Measurements from ENCODE around the gene ARID1B.
A peak's percentile ranks its signal among the peaks of the same experiment; 100 is the strongest.

The ARID1B gene

DNA sequence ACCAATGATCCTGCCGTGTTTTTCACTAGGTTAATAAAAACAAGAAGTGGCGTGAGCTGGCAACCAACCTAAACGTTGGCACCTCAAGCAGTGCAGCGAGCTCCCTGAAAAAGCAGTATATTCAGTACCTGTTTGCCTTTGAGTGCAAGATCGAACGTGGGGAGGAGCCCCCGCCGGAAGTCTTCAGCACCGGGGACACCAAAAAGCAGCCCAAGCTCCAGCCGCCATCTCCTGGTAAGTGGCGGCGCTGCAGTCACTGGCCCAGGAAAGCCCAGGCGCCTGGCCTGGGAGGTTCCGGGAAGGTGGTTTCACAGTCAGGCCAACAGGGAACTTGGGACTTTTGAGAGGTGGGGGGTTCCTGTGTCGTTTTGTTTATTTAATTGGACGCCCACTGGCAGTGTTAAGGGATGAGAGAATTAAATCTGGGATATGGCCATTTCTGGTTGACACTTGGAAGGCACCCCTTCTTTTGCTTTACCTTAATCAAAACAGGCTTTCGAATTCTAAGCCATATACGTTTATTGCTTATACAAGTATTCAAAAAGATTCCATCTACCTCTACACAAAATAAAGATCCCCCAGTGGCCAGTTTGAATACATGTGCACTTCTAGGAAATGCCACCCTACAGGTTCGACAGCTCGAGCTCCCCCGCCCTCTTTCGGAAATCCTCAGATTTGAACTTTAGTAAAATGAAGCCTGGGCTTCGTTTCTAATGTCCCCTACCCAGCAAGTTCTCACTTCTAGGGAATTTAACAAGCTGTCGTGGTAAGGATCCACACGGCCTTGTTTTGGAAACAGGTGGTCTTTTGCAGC is 407.2 kb downstream of the ARID1B start:
- no peaks in the 10 kb centered on the region for H3K27me3 Mint-ChIP-seq
- H3K4me1 Mint-ChIP-seq (ENCODE audit: low read depth) = peaks cover 12% of the 10 kb centered on the region
- peaks cover 8% of the 10 kb centered on the region for H3K36me3 Mint-ChIP-seq
- no peaks in the 10 kb centered on the region for H3K9me3 Mint-ChIP-seq (ENCODE audit: low read depth)
- no peak overlapping the region for H3K27ac Mint-ChIP-seq
- no peak overlapping the region for H3K4me3 Mint-ChIP-seq

DNA sequence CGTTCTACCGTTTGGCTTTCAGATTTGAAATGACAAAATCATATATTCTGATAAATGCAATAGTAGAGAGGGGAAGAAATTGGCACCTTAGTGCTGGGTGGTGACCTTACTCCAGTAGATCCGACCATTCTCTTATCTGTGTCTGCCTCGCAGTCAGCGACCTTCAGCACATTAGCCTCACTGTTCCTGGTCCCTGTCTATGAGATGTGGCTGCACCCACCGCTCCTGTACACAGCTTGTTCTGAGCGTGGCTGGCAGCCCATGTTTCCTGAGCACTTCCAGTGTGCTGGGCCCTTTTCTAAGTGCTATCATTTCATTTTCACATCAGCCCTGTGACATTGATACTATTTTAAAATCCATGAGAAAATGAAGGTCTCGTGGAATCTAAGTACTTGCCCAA is 408.0 kb downstream of the ARID1B start:
- Mint-ChIP-seq H3K9me3 (ENCODE audit: low read depth) (no peaks in the 10 kb centered on the region), H3K27me3 (no peaks in the 10 kb centered on the region), H3K27ac (no peak overlapping the region), H3K36me3 (peaks cover 8% of the 10 kb centered on the region), H3K4me3 (no peak overlapping the region), H3K4me1 (ENCODE audit: low read depth) (peaks cover 12% of the 10 kb centered on the region)

DNA sequence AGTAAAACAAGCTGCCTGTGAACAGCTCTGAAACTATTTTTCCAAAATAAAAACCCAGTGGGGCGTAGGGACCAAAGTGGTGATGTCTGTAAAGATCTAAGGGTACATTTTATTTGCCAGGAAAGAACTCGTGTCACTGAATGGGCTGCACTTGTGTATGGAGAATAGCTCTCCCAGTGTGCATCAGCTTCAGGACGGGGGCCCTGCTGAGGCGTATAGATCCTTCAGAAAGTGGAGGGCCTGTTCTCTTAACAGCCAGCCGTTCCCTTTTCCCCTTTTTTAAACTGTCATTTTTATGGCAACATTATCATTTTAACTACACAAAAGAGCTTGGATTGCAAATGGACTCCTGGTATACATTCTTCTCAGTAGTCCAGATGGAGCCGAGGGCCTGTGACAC is 408.8 kb downstream of the ARID1B start:
- H3K9me3 Mint-ChIP-seq (ENCODE audit: low read depth) = no peaks in the 10 kb centered on the region
- no peak overlapping the region for H3K27ac Mint-ChIP-seq
- H3K27me3 Mint-ChIP-seq = no peaks in the 10 kb centered on the region
- H3K36me3 Mint-ChIP-seq = peaks cover 15% of the 10 kb centered on the region
- H3K4me1 Mint-ChIP-seq (ENCODE audit: low read depth) = peaks cover 12% of the 10 kb centered on the region
- no peak overlapping the region for H3K4me3 Mint-ChIP-seq

DNA sequence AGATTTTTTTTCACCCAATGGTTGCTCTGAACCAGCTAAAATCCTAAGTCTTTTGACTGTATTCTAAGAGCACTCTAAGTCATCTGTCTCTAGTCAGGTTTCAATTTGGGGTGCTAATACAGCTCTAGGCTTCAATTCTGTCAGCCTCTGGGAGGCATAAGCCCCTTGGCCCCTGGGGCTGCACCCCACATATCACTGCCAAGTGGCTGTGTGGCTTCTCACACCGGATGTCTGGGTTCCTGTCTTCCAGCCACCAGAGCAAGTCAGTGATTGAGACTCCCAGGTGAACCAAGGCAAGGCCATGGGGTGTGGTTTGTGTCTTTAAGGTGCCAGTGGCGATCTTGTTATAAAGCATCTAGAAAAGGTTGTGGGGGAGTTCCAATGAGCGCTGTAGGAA is 409.6 kb downstream of the ARID1B start:
- Mint-ChIP-seq H3K27me3 (no peaks in the 10 kb centered on the region), H3K36me3 (peaks cover 20% of the 10 kb centered on the region), H3K27ac (no peak overlapping the region), H3K4me3 (no peak overlapping the region), H3K4me1 (ENCODE audit: low read depth) (peaks cover 12% of the 10 kb centered on the region), H3K9me3 (ENCODE audit: low read depth) (no peaks in the 10 kb centered on the region)

DNA sequence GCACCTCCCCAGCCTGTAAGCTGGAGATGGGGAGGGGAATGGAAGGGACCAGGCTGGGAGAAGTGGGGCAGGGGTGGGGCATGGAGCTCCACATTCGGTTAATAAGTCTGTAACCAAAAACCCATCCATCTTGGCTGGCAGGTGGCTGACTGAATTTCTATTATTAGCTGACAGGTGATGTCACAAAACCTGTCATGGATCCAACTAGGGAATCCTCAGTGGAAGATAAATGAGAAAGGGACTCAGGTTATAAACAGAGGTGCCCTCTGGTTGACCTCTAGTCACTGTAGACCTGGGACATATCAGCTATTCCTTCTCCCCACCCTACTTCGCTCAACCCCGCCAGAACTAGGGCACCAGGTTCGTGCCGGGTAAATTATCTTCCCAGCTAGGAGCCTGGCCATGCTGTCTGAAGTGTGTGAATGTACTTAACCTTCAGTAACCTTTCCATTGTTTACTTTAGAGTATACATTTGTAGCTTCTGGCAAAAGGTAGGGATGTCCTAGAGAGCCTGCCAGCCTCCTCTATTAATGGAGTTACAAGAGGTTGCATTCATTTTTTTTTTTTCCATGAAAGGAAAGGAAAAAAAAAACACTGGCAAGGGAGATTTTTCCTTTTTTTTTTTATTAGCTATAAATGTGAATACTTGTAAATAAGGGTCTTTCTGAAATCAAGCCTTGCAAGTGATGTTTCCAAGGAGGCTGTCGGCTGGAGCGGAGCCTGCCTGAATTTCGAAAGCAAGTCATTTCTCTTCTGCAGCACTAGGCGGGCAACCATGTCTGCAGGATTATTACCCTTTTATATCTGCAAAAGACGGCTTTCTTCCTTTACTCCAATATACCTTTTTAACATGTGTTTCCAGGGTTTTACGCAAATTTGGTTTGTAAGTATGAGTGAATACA is 410.3 kb downstream of the ARID1B start:
- H3K36me3 Mint-ChIP-seq = peaks cover 20% of the 10 kb centered on the region
- no peak overlapping the region for H3K4me3 Mint-ChIP-seq
- H3K4me1 Mint-ChIP-seq (ENCODE audit: low read depth) = peaks cover 12% of the 10 kb centered on the region
- H3K27ac Mint-ChIP-seq = no peak overlapping the region
- H3K27me3 Mint-ChIP-seq = no peaks in the 10 kb centered on the region
- H3K9me3 Mint-ChIP-seq (ENCODE audit: low read depth) = no peaks in the 10 kb centered on the region

DNA sequence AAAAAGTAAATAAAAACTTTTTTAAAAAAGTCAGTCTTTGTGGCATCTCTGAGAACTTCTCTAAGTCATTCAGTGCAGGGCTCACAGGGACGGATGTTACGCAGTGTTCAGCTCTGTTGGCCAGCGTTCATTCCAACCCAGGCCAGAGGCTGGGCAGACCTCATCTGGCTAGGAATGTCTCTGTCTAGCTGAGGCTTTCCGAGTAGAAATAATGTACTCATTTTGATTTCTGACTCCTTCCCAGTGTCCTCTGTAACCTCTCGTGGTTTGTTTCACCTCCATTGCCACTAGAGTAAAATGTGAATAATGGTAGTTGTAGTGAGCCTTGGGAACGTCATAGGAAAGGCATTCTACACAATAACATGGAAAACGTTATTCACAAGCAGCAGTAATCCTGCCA is 411.0 kb downstream of the ARID1B start:
- Mint-ChIP-seq H3K27me3 (no peaks in the 10 kb centered on the region), H3K27ac (no peak overlapping the region), H3K4me1 (ENCODE audit: low read depth) (peaks cover 12% of the 10 kb centered on the region), H3K36me3 (peaks cover 18% of the 10 kb centered on the region), H3K9me3 (ENCODE audit: low read depth) (no peaks in the 10 kb centered on the region), H3K4me3 (no peak overlapping the region)

DNA sequence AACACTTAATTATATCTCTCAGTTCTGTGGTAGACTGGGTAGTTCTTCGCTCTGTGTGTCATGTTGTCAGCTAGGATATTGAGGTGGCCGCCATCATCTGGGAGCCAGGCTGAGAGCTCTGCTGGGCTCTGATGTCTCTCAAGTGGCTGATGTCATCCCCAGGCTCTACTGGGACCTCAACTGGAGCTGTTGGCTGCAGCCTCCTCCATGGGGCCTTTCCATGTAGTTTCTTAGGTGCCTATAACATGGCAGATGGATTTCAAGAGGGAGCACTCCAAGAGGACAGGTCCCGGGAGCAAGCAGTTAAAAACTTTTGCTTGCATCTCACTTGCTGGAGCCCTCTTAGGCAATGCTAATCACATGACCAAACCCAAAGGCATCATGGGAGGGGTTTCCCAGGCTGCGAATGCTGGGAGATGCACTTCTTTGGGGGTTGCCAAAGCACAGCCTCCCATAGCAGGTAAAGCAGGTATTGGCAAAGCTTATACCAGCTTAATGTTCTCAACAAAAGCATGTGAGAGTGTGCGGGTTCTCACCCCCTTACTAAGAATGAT is 416.3 kb downstream of the ARID1B start:
- Mint-ChIP-seq H3K4me1 (ENCODE audit: low read depth) (peaks cover 11% of the 10 kb centered on the region), H3K36me3 (peaks cover 12% of the 10 kb centered on the region), H3K27me3 (no peaks in the 10 kb centered on the region), H3K4me3 (no peak overlapping the region), H3K27ac (no peak overlapping the region), H3K9me3 (ENCODE audit: low read depth) (no peaks in the 10 kb centered on the region)

DNA sequence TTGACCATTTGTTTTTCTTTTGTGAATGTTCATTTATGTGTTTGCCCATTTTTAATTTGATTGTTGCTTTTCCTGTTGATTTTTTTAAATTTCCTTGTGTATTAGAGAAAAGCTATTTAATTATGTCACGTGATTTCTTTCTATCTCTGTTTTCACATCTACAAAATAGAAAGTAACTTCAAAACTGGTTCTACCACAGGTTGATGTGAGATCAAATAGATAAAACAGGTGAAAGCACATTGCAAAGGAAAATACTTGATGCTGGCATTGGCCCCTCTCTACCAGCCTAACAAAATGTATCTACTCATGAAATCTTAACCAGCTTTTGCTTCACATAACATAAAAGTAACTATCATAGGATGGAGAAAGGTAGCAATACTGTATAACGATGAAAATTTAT is 416.9 kb downstream of the ARID1B start:
- H3K9me3 Mint-ChIP-seq (ENCODE audit: low read depth) = no peaks in the 10 kb centered on the region
- no peak overlapping the region for H3K4me3 Mint-ChIP-seq
- peaks cover 12% of the 10 kb centered on the region for H3K36me3 Mint-ChIP-seq
- peak overlapping the region; percentile 58 for H3K27ac Mint-ChIP-seq
- H3K27me3 Mint-ChIP-seq = no peaks in the 10 kb centered on the region
- peaks cover 11% of the 10 kb centered on the region for H3K4me1 Mint-ChIP-seq (ENCODE audit: low read depth)

DNA sequence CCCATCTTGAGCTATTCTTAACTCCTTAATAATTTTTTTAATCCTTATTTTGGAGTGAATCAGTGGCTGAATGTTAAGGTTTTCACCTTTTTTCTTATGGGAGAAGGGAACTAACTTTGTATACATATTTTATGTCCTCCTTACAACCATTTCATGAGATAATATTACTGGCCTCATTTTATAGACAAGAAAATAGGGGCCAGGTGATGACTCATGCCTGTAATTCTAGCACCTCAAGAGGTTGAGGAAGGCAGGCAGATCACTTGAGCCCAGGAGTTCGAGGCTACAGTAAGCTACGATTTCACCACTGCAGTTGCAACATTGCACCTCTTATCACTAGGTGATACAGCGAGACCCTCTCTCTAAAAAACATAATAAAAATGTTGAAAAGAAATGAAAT is 417.5 kb downstream of the ARID1B start:
- H3K36me3 Mint-ChIP-seq = peaks cover 12% of the 10 kb centered on the region
- H3K27ac Mint-ChIP-seq = peak overlapping the region; percentile 28
- H3K4me3 Mint-ChIP-seq = no peak overlapping the region
- H3K4me1 Mint-ChIP-seq (ENCODE audit: low read depth) = peaks cover 11% of the 10 kb centered on the region
- H3K27me3 Mint-ChIP-seq = no peaks in the 10 kb centered on the region
- H3K9me3 Mint-ChIP-seq (ENCODE audit: low read depth) = no peaks in the 10 kb centered on the region

DNA sequence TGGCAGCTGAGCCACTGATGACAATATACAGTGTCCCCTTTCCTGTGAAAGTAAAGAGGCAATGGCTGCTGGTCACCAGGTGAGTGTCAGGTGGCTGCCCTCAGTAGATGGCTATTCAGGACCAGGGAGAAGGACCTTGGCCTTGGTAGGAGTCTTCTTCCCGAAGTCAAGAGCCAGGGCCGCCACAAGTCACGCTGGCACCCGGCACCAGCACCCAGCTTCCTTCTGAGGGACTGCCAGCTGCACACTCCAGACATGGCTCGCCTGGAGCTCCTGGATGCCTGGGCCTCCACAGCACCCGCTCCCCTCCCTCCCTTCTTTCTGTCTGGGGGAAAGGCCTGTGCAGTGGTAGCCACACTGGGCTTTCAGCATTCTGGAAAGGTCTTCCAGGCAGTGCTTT is 419.2 kb downstream of the ARID1B start:
- peaks cover 1% of the 10 kb centered on the region for H3K36me3 Mint-ChIP-seq
- no peak overlapping the region for H3K27ac Mint-ChIP-seq
- H3K9me3 Mint-ChIP-seq (ENCODE audit: low read depth) = no peaks in the 10 kb centered on the region
- no peaks in the 10 kb centered on the region for H3K27me3 Mint-ChIP-seq
- H3K4me1 Mint-ChIP-seq (ENCODE audit: low read depth) = peaks cover 11% of the 10 kb centered on the region
- no peak overlapping the region for H3K4me3 Mint-ChIP-seq

DNA sequence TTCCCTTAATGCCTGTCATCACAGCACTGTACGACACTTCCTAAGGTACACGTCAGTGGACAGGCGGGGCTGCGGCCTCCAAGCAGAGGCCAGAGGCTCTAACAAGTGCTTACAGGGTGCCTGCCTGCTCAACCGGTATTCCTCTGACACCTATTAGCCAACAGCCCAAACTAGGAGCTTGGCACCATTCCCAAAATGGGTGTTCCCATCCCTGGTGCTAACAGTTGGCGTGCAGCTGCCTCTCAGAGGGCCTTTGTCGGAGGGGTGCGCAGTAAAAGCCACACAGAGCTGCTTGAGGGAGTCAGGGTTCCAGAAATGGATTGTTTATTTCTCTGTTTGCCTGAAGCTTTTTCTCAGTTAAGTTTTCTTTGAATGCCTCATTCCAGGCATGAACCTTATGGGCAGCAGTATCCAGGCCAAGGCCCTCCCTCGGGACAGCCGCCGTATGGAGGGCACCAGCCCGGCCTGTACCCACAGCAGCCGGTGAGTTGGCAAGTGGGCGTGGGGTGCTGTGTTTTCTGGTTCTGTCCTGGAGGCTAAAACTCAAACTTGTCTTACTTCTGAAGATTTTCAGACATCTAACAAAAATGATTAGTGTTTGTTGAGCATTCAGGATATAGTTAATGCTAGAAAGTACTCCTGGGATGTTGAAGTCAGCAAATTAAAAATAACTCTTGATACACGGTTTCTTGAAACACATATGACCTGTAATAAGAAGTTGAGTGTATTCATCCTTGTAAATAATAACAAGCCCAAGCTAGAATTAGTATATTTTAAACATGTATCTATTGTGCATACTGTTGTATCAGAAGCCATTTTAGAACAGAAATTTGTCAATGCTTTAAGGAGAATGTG is 421.5 kb downstream of the ARID1B start:
- peaks cover 6% of the 10 kb centered on the region for H3K4me1 Mint-ChIP-seq (ENCODE audit: low read depth)
- peaks cover under 1% of the 10 kb centered on the region for H3K36me3 Mint-ChIP-seq
- no peak overlapping the region for H3K4me3 Mint-ChIP-seq
- H3K27ac Mint-ChIP-seq = no peak overlapping the region
- no peaks in the 10 kb centered on the region for H3K27me3 Mint-ChIP-seq
- no peaks in the 10 kb centered on the region for H3K9me3 Mint-ChIP-seq (ENCODE audit: low read depth)

DNA sequence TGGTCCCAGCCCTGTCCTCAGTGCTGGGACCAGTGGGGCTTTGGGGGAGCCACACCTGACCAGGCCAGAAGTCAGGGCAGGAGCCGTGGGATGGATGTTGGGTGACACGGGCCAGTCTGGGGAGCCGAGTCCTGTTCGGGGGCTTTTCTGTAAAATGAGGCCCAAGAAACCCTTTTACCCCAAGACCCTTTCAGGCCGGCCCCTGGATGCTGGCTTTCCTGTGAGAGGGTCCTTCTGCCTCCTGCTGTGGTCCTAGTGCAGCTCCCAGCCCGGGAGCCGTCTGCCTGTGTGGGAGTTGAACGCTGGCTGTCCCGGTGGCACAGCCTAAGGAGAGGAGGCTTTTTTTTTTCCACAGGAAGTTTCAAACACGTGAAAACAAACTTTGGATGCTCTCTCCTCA is 422.9 kb downstream of the ARID1B start:
- H3K9me3 Mint-ChIP-seq (ENCODE audit: low read depth) = no peaks in the 10 kb centered on the region
- H3K4me3 Mint-ChIP-seq = no peak overlapping the region
- no peak overlapping the region for H3K27ac Mint-ChIP-seq
- H3K4me1 Mint-ChIP-seq (ENCODE audit: low read depth) = no peaks in the 10 kb centered on the region
- no peaks in the 10 kb centered on the region for H3K27me3 Mint-ChIP-seq
- peaks cover 5% of the 10 kb centered on the region for H3K36me3 Mint-ChIP-seq

DNA sequence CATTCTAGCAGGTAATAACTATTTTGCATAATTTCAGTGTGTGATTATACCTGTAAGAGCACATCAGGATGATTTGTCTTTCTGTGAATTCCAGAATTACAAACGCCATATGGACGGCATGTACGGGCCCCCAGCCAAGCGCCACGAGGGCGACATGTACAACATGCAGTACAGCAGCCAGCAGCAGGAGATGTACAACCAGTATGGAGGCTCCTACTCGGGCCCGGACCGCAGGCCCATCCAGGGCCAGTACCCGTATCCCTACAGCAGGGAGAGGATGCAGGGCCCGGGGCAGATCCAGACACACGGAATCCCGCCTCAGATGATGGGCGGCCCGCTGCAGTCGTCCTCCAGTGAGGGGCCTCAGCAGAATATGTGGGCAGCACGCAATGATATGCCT is 423.4 kb downstream of the ARID1B start:
- no peak overlapping the region for H3K4me3 Mint-ChIP-seq
- no peaks in the 10 kb centered on the region for H3K9me3 Mint-ChIP-seq (ENCODE audit: low read depth)
- no peaks in the 10 kb centered on the region for H3K4me1 Mint-ChIP-seq (ENCODE audit: low read depth)
- no peaks in the 10 kb centered on the region for H3K27me3 Mint-ChIP-seq
- peaks cover 5% of the 10 kb centered on the region for H3K36me3 Mint-ChIP-seq
- no peak overlapping the region for H3K27ac Mint-ChIP-seq

DNA sequence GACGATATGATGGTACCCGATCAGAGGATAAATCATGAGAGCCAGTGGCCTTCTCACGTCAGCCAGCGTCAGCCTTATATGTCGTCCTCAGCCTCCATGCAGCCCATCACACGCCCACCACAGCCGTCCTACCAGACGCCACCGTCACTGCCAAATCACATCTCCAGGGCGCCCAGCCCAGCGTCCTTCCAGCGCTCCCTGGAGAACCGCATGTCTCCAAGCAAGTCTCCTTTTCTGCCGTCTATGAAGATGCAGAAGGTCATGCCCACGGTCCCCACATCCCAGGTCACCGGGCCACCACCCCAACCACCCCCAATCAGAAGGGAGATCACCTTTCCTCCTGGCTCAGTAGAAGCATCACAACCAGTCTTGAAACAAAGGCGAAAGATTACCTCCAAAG is 423.9 kb downstream of the ARID1B start:
- H3K27me3 Mint-ChIP-seq = no peaks in the 10 kb centered on the region
- no peaks in the 10 kb centered on the region for H3K4me1 Mint-ChIP-seq (ENCODE audit: low read depth)
- no peak overlapping the region for H3K27ac Mint-ChIP-seq
- H3K4me3 Mint-ChIP-seq = no peak overlapping the region
- peaks cover 7% of the 10 kb centered on the region for H3K36me3 Mint-ChIP-seq
- H3K9me3 Mint-ChIP-seq (ENCODE audit: low read depth) = no peaks in the 10 kb centered on the region

All from activated naive CD8-positive, alpha-beta T cell (primary cell).